Neural crest cell (in vitro differentiated cells): Measurements from ENCODE around the gene PRR15L. TPM values are rescaled to one million over a fixed set of nuclear protein-coding genes. Genes with fewer than 3 reads are reported as not detected.

ENCODE experiments used
- DNase-seq: peaks from one replicate; pipeline ENCODE4 v3.0.0; 2021; ENCODE audit warnings: low read depth, mixed read lengths, low spot score
- H3K27ac Mint-ChIP-seq: one replicate; pipeline ENCODE4 v1.8.0; 2021; ENCODE audit warnings: mild to moderate bottlenecking, mixed read lengths; ENCODE audit not compliant: unreplicated experiment
- H3K27me3 Mint-ChIP-seq: 2 replicates; pipeline ENCODE4 v1.8.0; 2021; ENCODE audit warnings: low read depth, mild to moderate bottlenecking, mixed read lengths
- H3K36me3 Mint-ChIP-seq: 2 replicates; pipeline ENCODE4 v1.8.0; 2021; ENCODE audit warnings: low read depth, mild to moderate bottlenecking, mixed read lengths
- H3K4me1 Mint-ChIP-seq: 2 replicates; pipeline ENCODE4 v1.8.0; 2021; ENCODE audit warnings: mixed read lengths
- H3K4me3 Mint-ChIP-seq: one replicate; pipeline ENCODE4 v1.8.0; 2021; ENCODE audit warnings: mild to moderate bottlenecking, mixed read lengths
- H3K9me3 Mint-ChIP-seq: 2 replicates; pipeline ENCODE4 v1.8.0; 2021; ENCODE audit warnings: mixed read lengths
- CTCF ChIP-seq: fragments of 200-600 bp; sonication (generic); conservative IDR thresholded peaks from 2 replicates; pipeline ENCODE4 v1.5.0; 2021; ENCODE audit warnings: antibody characterized with exemption, mild to moderate bottlenecking
- total RNA-seq: library from RNA; stranded (reverse); gene quantifications from 2 replicates; pipeline ENCODE4 v1.2.1, GENCODE V29; 2021

PRR15L gene
- total RNA-seq, 1 donor from 2014 or later: not detected

- H3K9me3 Mint-ChIP-seq: peaks cover 4% of the 10 kb centered on the region
- no peak for TF ChIP-seq CTCF
- H3K27me3 Mint-ChIP-seq: peaks cover 11% of the 10 kb centered on the region
- peaks cover 24% of the 10 kb centered on the region for H3K4me1 Mint-ChIP-seq
- DNase-seq: no peak
- H3K4me3 Mint-ChIP-seq: no peak overlapping the region
- H3K36me3 Mint-ChIP-seq: no peaks in the 10 kb centered on the region
- peak overlapping the region; percentile 2 for H3K27ac Mint-ChIP-seq
Observed at GRCh38 chr17:47945080-47945479, 12.6 kb downstream of the PRR15L start.

- no peak for DNase-seq
- peaks cover 4% of the 10 kb centered on the region for H3K9me3 Mint-ChIP-seq
- H3K4me3 Mint-ChIP-seq: no peak overlapping the region
- peaks cover 11% of the 10 kb centered on the region for H3K27me3 Mint-ChIP-seq
- peaks cover 15% of the 10 kb centered on the region for H3K4me1 Mint-ChIP-seq
- TF ChIP-seq CTCF: no peak
- H3K36me3 Mint-ChIP-seq: no peaks in the 10 kb centered on the region
- no peak overlapping the region for H3K27ac Mint-ChIP-seq
Observed at GRCh38 chr17:47942568-47942967, 15.1 kb downstream of the PRR15L start.

GRCh38 chr17:47942096-47942510 is 15.6 kb downstream of the PRR15L start:
- DNase-seq: no peak
- no peak overlapping the region for H3K27ac Mint-ChIP-seq
- peaks cover 15% of the 10 kb centered on the region for H3K4me1 Mint-ChIP-seq
- peaks cover 4% of the 10 kb centered on the region for H3K9me3 Mint-ChIP-seq
- no peaks in the 10 kb centered on the region for H3K36me3 Mint-ChIP-seq
- TF ChIP-seq CTCF: no peak
- H3K4me3 Mint-ChIP-seq: peak overlapping the region; percentile 73
- H3K27me3 Mint-ChIP-seq: peaks cover 11% of the 10 kb centered on the region

GRCh38 chr17:47941246-47942095 is 16.2 kb downstream of the PRR15L start, which contains the start of gene PNPO:
TSS of gene PNPO (plus strand) at chr17:47941571. CDS start at chr17:47941676, 105 bp downstream.
- peak within 1 kb of the TSS; percentile 73 for H3K4me3 Mint-ChIP-seq
- H3K27ac Mint-ChIP-seq: no peak within 1 kb of the TSS
- H3K27me3 Mint-ChIP-seq: peaks cover 11% of the 10 kb centered on the region

GRCh38 chr17:47937941-47938340 is 19.7 kb downstream of the PRR15L start:
- no peak for DNase-seq
- Mint-ChIP-seq H3K27me3 (peaks cover 11% of the 10 kb centered on the region), H3K36me3 (peaks cover under 1% of the 10 kb centered on the region), H3K27ac (no peak overlapping the region), H3K4me1 (peaks cover 15% of the 10 kb centered on the region), H3K4me3 (no peak overlapping the region), H3K9me3 (peaks cover 4% of the 10 kb centered on the region)
- TF ChIP-seq CTCF: no peak

More at GRCh38 chr17:47941246-47942095, 16.2 kb downstream of the PRR15L start, which contains the start of gene PNPO:
- peak; percentile 56 for DNase-seq
- Mint-ChIP-seq H3K36me3 (no peaks in the 10 kb centered on the region), H3K4me1 (peaks cover 15% of the 10 kb centered on the region), H3K9me3 (peaks cover 4% of the 10 kb centered on the region)
- TF ChIP-seq CTCF: no peak
